Left kidney (tissue), 2 donors: ENCODE data around the gene PRKG1. TPM values are rescaled to one million over a fixed set of nuclear protein-coding genes. Genes with fewer than 3 reads are reported as not detected.

ENCODE experiments used
- DNase-seq: peaks from one replicate; pipeline ENCODE4 v3.0.0-alpha.2; 2013
- polyA plus RNA-seq: library from polyadenylated mRNA; unstranded; fragments of 120-200 nt; gene quantifications from one replicate; pipeline ENCODE4 v1.2.1, GENCODE V29; 2013; ENCODE audit not compliant: insufficient read length

The PRKG1 gene
- polyA plus RNA-seq, 1 donor = 14.9 TPM

DNA sequence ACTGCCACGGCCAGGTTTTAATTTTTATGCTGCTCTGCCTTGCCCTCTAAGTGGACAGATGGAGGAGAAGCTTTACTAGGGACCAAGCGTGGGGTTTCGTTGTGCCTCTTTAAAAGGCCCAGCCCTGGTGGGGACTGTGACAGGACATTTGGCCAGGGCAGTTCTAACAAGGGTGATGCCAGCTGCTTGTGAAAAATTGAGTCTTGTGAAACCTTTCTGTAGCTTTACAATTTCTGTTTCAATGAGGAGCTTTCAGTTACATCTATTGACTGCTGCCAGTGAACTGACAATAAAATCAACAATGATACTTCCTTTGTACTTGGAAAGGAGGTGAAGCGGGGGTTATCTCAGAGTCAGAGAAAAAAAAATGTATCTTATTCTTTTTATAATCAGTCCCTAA lies 858.2 kb downstream of the PRKG1 start:
- no peak for DNase-seq

DNA sequence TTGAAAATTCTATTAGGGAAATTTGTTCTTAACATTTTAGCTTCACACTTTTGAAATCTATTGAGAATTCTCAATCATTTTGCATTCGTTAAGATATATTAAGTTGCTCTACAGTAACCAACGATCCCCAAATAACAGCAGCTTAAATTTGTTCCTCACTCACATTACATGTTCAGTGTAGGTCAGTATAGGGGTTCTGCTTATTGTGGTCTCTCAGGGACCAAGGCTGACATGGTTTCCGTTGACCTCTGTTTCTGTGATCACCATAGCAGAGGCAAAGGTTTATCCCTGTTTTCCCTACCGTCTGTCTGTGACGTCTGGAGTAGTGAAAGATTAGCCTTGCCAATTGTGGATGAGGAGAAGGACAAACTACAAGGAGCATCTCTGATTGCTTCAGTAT lies 860.1 kb downstream of the PRKG1 start:
- no peak for DNase-seq

DNA sequence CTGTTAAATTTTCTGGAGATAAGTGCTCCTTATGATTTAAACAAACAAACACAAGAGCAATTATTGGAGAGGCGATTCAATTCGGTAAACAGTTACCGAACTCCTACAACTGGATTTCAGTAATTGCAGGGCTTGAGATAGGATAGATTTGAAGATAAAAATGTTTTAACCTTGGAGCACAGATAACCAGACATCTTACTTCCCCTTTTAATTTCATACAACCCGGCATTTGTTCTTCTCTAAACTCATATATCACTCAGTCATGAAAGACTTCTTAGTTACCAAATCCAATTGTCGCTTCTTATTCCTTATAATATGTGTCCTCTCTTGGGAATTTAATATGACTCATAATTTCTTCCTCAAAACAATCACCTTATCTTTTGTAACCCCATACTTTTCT lies 861.1 kb downstream of the PRKG1 start:
- DNase-seq = no peak

DNA sequence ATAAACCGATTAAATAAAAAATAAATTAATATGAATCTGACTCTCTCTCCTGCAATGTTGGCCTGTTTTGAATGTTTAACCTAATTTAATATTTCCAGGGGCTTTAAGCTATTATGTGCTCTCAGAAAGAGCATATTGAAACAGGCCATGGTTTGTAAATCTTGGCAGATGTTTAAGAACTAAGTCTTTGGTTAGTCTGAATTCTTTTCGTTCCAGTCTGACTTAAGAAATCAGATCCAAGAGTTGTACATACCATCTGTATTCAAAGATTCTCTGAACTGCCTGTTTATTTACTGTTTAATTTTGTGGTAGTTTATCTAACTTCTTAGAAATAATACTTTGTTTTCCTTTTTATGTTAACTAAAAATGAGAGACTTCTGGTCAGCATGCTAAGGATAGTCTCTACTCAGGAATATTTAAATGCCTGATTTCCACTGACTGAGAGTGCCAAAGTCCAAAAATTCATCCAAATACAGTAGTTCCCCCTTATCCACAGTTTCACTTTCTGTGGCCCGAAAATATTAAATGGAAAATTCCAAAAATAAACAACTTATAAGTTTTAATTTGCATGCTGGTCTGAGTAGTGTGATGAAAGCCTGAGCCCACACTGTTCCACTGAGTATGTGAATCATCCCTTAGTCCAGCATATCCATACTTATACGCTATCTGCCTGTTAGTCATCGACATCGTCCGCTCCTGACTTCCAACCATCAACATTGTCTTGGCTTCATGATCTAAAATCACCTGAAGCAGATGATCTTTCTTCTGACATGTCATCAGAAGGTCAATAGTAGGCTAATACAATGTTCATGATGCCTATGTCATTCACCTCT lies 863.2 kb downstream of the PRKG1 start:
- no peak for DNase-seq

DNA sequence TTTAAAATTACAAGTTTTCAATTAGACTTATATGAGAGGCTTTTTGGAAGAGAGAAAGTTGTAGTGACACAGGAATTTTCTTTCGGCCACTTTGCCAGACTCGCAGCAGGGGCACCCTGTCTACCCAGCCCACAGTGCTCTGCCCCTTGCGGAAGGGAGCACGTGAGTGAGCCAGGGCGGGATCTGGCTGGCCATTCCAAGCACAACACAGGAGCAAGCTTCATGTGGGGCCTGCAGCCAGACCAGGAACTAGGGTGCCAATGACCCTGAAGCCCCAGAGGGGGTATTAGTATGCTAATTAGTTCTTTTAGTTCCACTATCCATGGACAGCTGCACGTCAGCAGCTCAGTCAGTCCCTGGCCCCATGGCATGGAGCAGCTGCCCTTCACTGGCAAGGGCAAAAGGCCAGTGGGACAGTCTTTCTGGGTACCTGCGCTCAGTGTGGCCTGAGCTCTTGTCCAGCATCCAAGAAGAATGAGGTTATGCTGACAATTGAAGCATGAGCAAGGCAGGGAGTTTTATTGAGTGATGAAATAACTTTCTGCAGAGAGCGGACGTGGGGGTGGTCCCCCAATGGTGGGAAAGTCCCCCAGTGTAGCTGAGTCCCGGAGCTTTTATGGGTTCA lies 876.2 kb downstream of the PRKG1 start:
- DNase-seq = no peak

DNA sequence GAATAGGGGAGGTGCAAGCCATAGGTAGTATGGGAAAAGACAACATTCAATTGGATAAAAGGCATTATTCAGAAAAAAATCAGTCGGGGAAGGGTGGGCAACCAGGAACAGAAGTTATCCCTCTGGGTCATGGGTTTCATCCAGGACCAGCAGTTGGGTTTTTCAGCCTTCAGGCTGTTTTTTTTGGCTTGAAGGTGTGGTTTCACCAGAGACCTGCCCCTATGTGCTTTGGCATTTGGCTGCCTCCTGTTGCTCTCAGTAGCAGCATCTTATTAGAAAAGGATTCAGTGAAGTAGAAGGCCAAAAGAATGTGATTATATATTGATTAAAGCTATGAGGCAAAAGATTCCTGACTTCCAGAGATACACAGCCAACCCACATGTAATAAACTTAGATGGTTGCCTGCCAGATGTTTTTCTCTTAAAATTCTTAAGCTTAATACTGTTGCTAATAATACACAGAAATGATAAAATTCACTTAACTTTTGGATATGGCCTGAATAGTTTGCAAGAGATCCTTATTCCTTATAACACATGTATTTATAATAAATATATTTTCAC lies 876.8 kb downstream of the PRKG1 start:
- no peak for DNase-seq

DNA sequence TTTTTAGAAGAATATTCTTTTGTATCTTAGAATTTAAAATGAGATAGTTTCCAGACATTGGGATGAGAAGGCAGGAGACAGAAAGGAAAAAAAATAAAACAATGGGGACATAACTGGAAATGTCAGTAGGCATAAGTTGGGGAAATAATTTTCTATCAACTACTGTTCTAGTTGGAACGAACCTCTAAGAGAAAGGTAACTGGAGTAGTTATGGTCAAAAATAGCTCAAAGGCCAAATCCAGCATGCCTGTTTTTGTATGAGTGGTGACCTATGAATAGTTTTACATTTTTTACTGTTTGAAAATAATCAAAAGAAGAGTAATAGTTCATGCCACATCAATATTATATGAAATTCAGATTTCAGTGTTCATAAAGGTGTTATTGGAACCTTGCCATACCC lies 877.3 kb downstream of the PRKG1 start:
- DNase-seq = no peak

DNA sequence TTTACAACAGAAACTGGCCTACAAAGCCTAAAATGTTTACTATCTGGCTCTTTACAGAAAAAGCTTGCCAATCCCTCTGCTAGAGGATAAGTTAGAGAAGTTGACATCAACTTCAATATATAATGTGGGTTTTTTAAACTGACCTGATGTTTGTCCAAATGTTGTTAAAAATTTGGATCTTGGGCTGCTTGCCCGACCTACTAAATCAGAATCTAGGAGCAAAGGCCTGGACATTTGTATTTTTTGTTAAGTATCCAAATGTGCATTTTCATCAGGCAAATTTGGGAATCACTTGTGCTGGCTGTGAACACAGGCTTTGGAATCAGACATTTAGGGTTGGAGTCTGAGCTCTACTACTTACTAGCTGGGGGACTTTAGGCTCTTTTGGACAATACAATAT lies 877.8 kb downstream of the PRKG1 start:
- DNase-seq = no peak

DNA sequence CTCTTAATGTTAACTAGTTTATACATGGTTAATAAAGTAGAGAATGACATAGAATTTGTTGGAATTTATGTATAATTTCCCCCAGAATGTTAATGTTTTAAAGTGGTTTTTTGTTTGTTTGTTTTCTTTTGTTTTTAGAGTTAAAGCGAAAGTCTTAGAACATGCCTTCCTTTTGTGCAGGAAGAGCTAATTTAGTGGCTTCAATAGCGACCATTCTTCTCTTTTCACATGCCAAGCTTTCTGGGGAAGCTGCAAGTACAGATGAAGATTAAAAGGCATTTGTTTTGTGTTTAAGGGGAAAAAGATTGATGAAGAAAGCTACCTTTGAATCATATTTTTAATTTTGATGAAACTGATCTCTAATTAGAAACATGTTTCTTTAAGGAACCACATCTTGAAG lies 881.4 kb downstream of the PRKG1 start:
- no peak for DNase-seq

DNA sequence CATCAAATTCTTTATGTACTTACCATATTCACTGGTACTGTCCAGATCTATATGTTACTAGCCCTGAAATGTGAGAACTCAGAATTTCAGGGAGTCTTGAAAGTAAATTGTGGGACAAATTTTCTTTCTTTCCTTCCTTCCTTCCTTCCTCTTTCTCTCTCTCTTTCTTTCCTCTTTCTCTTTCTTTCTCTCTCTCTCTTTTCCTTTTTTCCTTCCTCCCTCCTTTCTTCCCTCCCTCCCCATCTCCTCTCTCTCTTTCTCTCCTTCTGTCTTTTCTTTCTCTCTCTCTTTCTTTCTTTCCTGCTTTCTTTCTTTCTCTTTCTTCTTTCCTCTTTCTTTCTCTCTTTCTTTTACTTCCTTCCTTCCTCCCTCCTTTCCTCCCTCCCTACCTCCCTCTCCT lies 882.5 kb downstream of the PRKG1 start:
- no peak for DNase-seq

DNA sequence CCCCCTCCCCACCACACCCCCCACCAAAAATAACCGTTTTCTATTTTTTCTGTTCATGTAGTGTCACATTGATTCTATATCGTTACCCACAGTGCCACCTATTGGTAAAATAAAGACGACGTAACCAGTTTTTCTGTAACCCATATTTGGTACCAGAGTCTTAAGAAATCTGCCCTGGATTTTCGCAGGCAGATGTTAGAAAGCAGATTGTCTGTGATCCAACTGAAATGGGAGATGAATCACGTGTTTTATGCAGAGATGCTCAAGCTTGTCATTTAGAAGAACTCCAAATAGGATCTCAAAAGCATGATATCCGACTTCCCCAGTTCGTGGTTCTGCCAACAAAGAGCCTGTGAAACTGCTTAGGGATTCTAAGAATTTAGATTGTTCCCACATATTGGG lies 886.2 kb downstream of the PRKG1 start:
- peak; percentile 59 for DNase-seq

DNA sequence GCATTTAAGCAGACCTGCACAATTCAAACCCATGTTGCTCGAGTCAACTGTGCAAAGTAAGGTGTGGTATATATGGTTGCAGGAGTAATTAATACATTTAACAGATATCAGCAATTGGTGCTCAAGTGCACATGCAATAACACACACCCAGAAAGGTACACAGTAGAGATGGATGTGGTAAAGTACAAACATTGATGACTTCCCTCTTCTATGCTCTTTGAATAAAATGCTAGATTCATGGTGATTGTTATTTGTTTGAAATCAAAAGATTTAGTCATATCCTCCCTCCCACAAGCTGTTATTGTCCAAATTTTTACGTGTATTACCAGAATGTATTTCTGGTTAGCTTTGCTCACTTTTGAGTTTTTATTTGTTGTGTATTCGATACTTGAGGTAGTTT lies 887.1 kb downstream of the PRKG1 start:
- DNase-seq = no peak

DNA sequence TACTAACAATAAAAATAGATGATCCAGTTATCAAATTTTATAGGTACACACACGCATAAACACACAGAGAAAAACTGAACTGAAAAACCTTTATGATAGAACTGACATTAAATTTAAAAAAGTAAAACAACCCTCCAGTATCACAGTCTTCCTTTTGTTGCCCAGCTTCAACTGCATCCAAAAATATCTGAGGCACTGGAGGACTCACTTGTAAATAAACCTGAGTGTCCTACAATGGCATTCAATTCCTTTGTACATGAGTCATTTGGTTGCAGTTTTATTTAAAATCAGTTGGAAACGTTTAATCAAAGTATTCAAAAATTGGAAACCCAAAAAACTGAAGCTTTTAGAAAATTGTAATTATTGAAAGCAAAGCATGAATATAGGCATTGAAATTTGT lies 890.3 kb downstream of the PRKG1 start:
- no peak for DNase-seq

DNA sequence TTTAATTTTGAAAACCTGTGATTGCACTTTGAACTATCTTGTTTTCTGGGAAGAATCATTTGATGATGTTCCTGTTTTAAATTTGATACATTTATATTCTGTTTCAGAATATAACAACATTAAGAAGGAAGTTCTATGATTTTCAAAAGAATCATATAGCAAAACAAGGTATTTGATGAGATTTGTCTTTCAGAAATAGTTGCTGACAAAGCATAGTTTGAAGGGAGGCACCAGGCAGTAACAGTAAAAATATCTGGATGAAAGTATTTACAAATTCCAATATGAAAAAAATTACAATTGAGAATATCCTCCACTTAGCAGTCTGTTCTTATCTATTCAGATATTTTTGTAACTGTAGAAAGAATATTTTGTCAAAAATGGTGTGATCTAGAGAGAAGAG lies 891.2 kb downstream of the PRKG1 start:
- DNase-seq = no peak

DNA sequence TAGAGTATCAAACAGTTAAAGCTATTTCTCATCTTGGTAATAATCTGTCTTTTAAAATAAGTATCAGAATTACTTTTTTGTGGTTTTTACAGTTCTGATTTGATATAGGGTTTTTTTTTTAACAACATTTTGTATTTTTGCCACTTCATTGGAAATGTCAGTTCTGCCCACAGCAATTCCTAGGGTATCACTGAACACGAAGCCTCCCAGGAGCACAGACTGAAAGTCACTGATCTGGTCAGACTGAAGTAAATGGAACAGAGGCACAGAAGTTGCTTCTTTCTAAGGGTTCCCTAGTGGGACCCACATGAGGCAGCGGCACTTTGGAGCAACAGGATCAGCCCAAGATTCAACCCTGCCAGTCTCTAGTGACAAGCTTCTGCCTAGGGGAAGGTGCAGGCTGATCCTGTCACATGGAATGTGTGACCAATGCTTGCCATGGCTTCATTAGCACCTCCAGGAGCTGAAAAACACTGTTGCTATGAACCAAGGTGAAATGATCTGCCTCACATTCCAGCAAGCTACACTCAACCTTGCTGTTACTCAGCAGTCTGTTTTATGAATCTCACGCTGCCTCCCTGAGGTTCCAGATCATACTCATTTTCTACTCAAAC lies 898.6 kb downstream of the PRKG1 start:
- DNase-seq = no peak

DNA sequence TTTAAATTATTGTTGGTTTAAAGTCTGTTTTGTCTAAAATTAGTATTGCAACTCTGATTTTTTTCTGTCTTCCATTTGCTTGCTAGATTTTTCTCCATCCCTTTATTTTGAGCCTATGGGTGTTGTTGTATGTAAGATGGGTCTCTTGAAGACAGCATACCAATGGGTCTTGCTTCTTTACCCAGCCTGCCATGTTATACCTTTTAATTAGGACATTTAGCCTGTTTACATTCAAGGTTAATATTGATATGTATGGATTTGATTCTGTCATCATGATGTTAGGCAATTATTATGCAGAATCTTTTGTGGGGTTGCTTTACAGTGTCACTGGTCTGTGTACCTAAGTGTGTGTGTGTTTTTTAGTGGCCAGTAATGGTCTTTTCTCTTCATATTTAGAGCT lies 906.5 kb downstream of the PRKG1 start:
- no peak for DNase-seq

DNA sequence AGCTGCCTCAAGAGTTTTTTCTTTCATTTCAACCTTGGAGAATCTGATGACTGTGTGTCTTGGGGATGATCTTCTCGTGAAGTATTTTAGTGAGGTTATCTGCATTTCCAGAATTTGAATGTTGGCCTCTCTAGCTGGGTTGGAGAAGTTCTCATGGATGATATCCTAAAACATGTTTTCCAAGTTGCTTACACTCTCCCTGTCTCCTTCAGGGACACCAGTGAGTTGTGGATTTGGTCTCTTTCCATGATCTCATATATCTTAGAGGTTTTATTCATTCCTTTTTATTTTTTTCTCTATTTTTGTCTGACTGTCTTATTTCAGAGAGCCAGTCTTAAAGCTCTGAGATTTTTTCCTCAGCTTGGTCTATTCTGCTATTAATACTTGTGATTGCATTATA lies 907.4 kb downstream of the PRKG1 start:
- no peak for DNase-seq

DNA sequence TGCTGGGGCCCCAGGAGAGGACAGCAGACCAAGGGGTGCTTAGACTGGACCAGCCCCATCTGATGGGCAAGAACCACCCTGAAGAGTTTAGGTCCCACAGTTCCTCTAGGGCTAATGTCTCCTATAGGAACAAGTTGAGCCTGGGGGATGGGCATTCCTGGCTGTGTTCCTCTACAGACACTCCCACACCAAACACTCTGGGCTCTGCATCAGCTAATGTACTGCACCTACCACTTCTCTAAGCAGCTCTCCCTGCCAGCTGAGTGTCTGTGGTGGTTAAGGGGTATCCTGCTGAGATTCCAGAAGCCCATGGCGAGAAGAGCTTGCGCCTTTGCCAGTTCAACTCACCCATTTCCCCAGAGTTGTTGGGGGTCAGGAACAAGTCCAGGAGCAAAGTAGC lies 909.2 kb downstream of the PRKG1 start:
- no peak for DNase-seq

DNA sequence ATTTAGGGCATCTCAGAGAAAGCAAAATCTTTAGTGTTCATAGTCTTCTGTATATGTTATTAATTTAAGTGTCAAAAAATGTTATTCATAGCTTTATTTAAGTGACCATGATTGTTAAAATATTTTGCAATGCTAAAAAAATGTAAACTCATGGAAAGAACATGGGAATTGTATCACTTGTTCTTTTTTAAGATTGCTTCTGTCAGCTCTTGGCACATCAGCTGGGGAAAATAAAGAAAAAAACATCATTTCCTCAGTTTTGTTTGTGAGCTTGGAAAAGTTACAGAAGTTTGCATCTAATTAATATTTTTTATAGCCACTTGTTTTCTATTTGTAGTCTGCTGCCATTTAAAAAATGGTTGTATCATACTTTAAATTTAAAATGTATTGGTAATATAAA lies 911.0 kb downstream of the PRKG1 start:
- DNase-seq = no peak

DNA sequence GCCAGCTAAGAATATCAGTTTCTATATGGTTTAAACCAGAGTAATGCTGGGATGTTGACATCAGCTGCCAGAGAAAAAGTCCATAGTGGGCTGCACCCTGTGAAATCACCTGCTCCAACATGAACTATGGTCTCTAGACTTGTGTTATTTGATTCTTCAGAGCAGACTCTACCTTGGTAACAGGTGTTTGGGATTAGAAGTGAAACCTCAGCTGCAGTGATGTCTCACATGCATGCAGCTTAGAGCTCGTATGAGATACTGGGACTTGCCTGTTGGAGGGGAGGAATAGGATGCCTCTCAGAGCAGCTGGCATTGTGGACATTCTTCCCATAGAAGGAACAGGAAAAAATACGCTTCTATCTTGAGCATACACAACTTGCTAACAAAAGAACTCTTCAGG lies 912.2 kb downstream of the PRKG1 start:
- peak; percentile 1 for DNase-seq

DNA sequence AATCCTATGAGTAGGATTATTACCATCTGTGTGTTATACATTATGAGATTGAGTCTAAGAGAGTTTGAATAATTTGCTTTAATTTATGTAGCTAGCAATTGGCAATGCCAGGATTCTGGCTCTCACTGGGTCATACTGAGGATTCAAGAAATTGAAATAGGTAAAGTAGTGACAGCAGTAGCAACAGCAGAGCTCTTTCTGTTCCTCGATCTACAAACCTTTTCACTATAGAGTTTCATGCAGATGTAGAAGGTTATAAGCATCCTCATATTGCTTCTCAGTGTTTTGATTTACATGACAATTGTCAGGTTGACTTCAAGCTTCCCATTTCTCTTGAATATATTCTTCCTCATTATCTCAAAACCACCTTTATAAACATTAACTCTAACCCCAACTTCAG lies 919.2 kb downstream of the PRKG1 start:
- DNase-seq = no peak

DNA sequence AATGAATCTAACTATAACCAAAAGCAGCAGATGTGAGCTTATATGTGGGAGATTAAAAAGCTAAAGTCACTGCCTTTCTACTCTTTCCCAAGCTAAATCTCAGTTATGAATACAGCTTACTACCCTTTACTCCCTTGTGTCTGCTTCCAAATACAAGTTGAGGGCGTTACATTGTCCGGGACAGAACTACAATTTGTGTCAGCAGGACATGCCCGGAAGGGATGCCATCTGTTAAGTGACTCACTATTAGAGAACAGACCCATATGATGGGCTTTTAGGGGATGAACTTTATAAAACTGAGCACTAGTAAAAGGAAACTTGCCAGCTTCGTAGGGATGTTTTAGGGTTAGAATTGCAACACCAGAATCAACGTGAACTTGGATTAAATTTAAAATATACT lies 924.8 kb downstream of the PRKG1 start:
- no peak for DNase-seq

DNA sequence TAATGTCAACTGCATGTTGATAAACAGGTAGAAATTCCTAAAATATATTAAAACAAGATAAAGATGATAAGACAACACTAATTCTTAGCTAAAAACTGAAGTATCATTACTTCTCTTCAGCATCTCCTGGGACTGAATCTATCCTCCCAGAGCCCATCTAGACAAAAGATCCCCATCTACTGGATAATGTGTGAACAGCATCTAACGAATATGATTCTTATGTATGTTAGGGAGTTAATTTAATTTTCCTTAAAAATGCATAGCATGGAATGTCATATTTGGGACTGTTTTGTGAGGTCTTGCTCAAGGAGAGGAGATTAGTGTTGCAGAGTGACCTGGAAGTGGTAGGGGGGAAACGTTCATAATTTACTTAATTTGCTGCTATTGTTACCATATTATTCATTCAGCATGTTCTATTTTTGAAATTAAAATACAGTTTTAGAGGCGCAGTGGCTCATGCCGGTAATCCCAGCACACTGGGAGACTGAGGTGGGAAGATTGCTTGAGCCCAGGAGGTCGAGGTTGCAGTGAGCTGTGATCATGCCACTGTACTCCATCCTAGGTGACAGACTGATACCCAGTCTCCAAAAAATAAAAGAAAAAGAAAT lies 930.2 kb downstream of the PRKG1 start:
- peak; percentile 43 for DNase-seq
